ENCODE measurements around the gene LTV1. TPM values are rescaled to one million over a fixed set of nuclear protein-coding genes. Genes with fewer than 3 reads are reported as not detected.

LTV1 gene
- total and polyA plus RNA-seq, 2 of the 4 experiments (the other 2 are of a cell fraction), result 11.1 to 19.0 TPM

- Histone ChIP-seq H3K4me3 (ENCODE audit: insufficient read depth, low read depth, low read length) (no peak overlapping the region), H2AFZ (replicated peaks; ENCODE audit: low read length, poor library complexity) (no peak overlapping the region), H4K8ac (ENCODE audit: low read depth in 2 of 2, low read length in 2 of 2) (no peak overlapping the region), H3K4ac (ENCODE audit: low read depth, low read length) (no peak overlapping the region), H2BK15ac (ENCODE audit: low read depth, low read length) (no peak overlapping the region), H4K91ac (ENCODE audit: insufficient read depth, low read depth, low read length) (no peak overlapping the region; the same call in 1 of the 2 replicates), H2BK120ac (ENCODE audit: low read depth, low read length) (no peak overlapping the region), H3K18ac (ENCODE audit: low read depth, low read length) (no peak overlapping the region), H3K9me1 (ENCODE audit: insufficient read depth, low read length) (peaks cover 2% of the 10 kb centered on the region), H4K20me1 (ENCODE audit: insufficient read depth, low read length) (no peaks in the 10 kb centered on the region), H3K14ac (replicated peaks; ENCODE audit: low read depth, low read length) (no peak overlapping the region), H3K9ac (ENCODE audit: low read depth, low read length) (no peak overlapping the region), H3K4me1 (ENCODE audit: control insufficient read depth, insufficient read depth, low read length) (peaks cover 7% of the 10 kb centered on the region), H2BK20ac (ENCODE audit: low read depth, low read length) (no peak overlapping the region), H2AK9ac (replicated peaks; ENCODE audit: low read depth, low read length, poor library complexity) (no peak overlapping the region), H3K9me3 (ENCODE audit: control insufficient read depth, insufficient read depth, low read length) (no peaks in the 10 kb centered on the region), H2BK5ac (ENCODE audit: low read depth, low read length, poor library complexity, severe bottlenecking) (no peak overlapping the region), H3K4me2 (ENCODE audit: low read depth, low read length) (no peak overlapping the region), H2AK5ac (ENCODE audit: low read depth, low read length) (no peak overlapping the region), H3K79me1 (ENCODE audit: low read depth in 1 of 2, low read length in 2 of 2) (peaks cover 0 to 14% of the 10 kb centered on the region in 2 experiments; a peak in 3 of 4 replicates), H3K36me3 (ENCODE audit: control insufficient read depth, insufficient read depth, low read length) (peaks cover 3% of the 10 kb centered on the region), H3K23ac (ENCODE audit: low read depth, low read length) (no peak overlapping the region), H3K56ac (ENCODE audit: extremely low read depth, insufficient read depth, low read length) (no peak overlapping the region), H4K5ac (ENCODE audit: low read depth, low read length) (no peak overlapping the region), H3K27ac (ENCODE audit: insufficient read depth, low read length) (0 out of 2 replicates have a peak overlapping the region, but pooled peaks have one; percentile 0), H3K27me3 (ENCODE audit: control insufficient read depth, insufficient read depth, low read length) (no peaks in the 10 kb centered on the region)
- intact Hi-C loops (cut with micrococcal nuclease), result no loop called here
- BruUV-seq (replicated peaks), result no TSS peak
- ATAC-seq (ENCODE audit: low read depth) (peak; percentile 27; the same call in 1 of the 2 replicates), DNase-seq (no peak)
- dilution Hi-C loops (cut with HindIII; ENCODE audit: low sequenced_read_pairs, unreplicated experiment), result no loop called here
- ChIA-PET POLR2A (ENCODE audit: unreplicated experiment) (no interaction called here), CTCF (interaction anchor here (0.6 kb wide), 1 partner anchor 14 kb away, joined by 3 read pairs; the partner anchor contains the start of gene LTV1)
- in situ Hi-C loops (cut with MboI; ENCODE audit: low sequenced_read_pairs), result no loop called here
- TF ChIP-seq NFE2L2 (IDR thresholded peaks at IDR 0.05; ENCODE audit: low read depth, low read length), result no peak
- TF ChIP-seq POLR2A (IDR thresholded peaks at IDR 0.05; ENCODE audit: low read depth, low read length), result no peak
These were observed 14.6 kb upstream of the LTV1 start for GRCh38 chr6:143828572-143828971.

Measured in IMR-90 (cell line).